ENCODE measurements around the gene HEXIM2. TPM values are rescaled to one million over a fixed set of nuclear protein-coding genes. Genes with fewer than 3 reads are reported as not detected.

Gene HEXIM2
- total and polyA plus RNA-seq, 2 of the 13 experiments (the other 11 are each of a cell fraction or from before 2014, with no cell fraction given): 27.1 to 32.4 TPM

- TF ChIP-seq ARID4A (CRISPR knock-in tag; IDR thresholded peaks at IDR 0.05; ENCODE audit: borderline replicate concordance) (peak; percentile 40; the same call in 1 of the 2 replicates), MXD4 (CRISPR knock-in tag; IDR thresholded peaks at IDR 0.05) (peak; percentile 20), BCL3 (CRISPR knock-in tag; IDR thresholded peaks at IDR 0.05) (peak; percentile 52; the same call in 1 of the 2 replicates), ZNF263 (CRISPR knock-in tag; IDR thresholded peaks at IDR 0.05) (0 out of 2 replicates have a peak, but pooled peaks have one; percentile 40), EP300 (IDR thresholded peaks at IDR 0.05; ENCODE audit: low read depth in 2 of 2, low read length in 2 of 2) (no peak), EP300 (CRISPR knock-in tag; IDR thresholded peaks at IDR 0.05; ENCODE audit: borderline replicate concordance) (0 out of 2 replicates have a peak, but pooled peaks have one; percentile 8), ZNF430 (CRISPR knock-in tag; IDR thresholded peaks at IDR 0.05) (peak; percentile 87), ARNT (IDR thresholded peaks at IDR 0.05) (no peak), HOXA3 (CRISPR knock-in tag; IDR thresholded peaks at IDR 0.05) (peak; percentile 31; the same call in 1 of the 2 replicates), DRAP1 (CRISPR knock-in tag; IDR thresholded peaks at IDR 0.05) (no peak), RBM39 (IDR thresholded peaks at IDR 0.05; ENCODE audit: low read depth, low read length, poor library complexity, severe bottlenecking) (no peak), NR1H2 (CRISPR knock-in tag; IDR thresholded peaks at IDR 0.05; ENCODE audit: borderline replicate concordance, low read depth) (no peak), TEAD2 (CRISPR knock-in tag; IDR thresholded peaks at IDR 0.05) (no peak), ZNF639 (CRISPR knock-in tag; conservative IDR thresholded peaks at IDR 0.05) (no peak), TCF12 (IDR thresholded peaks at IDR 0.05) (no peak), TCF12 (CRISPR knock-in tag; IDR thresholded peaks at IDR 0.05) (peak; percentile 30; the same call in 1 of the 2 replicates), ZMAT5 (CRISPR knock-in tag; IDR thresholded peaks at IDR 0.05; ENCODE audit: borderline replicate concordance, low read depth) (no peak), BRD4 (CRISPR knock-in tag; IDR thresholded peaks at IDR 0.05) (peak; percentile 78; the same call in 1 of the 2 replicates), ZNF17 (CRISPR knock-in tag; IDR thresholded peaks at IDR 0.05) (no peak), JUND (CRISPR knock-in tag; IDR thresholded peaks at IDR 0.05) (0 out of 2 replicates have a peak, but pooled peaks have one; percentile 8), ZNF589 (CRISPR knock-in tag; conservative IDR thresholded peaks at IDR 0.05) (no peak)
Observed at GRCh38 chr17:45149669-45150664, 11.7 kb upstream of the HEXIM2 start (continued).
